ENCODE results near the gene GGT1.
"Not testable (repeated sequence)": the region's sequence is repeated elsewhere in the genome, so short reads cannot be mapped to it uniquely, and the experiment has no call there.

The GGT1 gene

DNA sequence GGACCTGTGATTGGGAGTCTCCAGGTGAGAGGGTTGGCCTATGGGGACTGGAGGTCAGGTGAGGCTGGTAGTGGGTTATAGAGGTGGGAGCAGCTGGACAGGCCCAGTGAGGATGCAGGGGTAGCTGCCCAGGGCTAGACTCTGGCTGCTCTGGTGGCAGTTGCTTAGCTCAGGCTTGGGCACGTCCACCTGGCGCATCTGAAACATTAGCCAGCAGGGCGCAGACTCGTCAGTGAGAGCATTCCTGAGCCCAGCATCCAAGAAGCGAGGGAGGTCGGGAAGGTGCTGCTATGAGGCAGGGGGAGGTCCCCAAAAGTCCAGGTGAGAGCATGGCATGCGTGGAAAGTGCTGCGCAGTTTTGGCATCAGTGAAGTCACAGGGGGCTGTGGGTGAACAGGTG lies 3.5 kb upstream of the GGT1 start:
- in situ Hi-C loops (cut with HindIII; ENCODE audit: low sequenced_read_pairs): no loop called here
- TF ChIP-seq, protein P1, sequence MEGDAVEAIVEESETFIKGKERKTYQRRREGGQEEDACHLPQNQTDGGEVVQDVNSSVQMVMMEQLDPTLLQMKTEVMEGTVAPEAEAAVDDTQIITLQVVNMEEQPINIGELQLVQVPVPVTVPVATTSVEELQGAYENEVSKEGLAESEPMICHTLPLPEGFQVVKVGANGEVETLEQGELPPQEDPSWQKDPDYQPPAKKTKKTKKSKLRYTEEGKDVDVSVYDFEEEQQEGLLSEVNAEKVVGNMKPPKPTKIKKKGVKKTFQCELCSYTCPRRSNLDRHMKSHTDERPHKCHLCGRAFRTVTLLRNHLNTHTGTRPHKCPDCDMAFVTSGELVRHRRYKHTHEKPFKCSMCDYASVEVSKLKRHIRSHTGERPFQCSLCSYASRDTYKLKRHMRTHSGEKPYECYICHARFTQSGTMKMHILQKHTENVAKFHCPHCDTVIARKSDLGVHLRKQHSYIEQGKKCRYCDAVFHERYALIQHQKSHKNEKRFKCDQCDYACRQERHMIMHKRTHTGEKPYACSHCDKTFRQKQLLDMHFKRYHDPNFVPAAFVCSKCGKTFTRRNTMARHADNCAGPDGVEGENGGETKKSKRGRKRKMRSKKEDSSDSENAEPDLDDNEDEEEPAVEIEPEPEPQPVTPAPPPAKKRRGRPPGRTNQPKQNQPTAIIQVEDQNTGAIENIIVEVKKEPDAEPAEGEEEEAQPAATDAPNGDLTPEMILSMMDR (IDR thresholded peaks at IDR 0.05; ENCODE audit: low read depth, low read length, missing control alignments): no peak
- H3K4me3 ChIP-seq (ENCODE audit: low read depth, low read length): no peak overlapping the region
- DNase-seq (ENCODE audit: low read depth): no peak

DNA sequence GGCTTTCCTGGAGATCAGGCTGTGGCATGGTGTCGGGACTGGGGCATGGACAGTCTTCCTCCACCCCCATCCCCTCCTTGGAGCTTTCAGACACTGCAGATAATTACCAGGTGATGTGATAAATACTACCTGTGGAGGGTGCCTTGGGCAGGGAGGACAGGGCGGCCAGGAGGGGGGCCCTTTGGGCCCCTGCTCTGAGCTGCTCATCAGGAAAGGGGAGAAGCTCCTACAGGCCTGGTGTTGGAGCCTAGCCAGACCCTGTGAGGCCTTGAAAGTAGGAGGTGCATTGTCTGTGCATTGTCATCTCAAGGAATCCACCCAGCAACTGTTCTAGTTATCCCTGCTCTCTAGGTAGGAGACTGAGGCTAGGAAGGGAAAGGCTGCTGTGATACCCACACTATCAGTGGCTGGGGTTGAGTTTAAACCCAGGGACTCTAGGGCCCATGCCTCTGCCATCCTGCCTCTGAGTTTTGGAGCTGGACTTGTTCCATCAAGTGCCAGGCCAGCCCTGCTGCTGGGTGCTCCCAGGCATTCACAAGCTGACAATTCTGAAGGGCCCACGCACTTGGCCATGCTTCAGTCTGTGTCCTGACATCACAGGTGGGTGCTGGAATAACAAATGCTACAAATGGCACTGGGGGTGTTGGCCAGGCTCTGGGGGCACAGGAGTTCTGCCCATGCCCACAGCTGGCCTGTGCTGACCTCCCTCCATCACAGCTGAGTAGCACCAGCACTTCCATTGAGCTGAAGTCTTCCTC lies 2.9 kb upstream of the GGT1 start:
- H3K4me3 ChIP-seq (ENCODE audit: low read depth, low read length); DNase-seq (ENCODE audit: low read depth); in situ Hi-C loops (cut with HindIII; ENCODE audit: low sequenced_read_pairs): not testable (repeated sequence)

DNA sequence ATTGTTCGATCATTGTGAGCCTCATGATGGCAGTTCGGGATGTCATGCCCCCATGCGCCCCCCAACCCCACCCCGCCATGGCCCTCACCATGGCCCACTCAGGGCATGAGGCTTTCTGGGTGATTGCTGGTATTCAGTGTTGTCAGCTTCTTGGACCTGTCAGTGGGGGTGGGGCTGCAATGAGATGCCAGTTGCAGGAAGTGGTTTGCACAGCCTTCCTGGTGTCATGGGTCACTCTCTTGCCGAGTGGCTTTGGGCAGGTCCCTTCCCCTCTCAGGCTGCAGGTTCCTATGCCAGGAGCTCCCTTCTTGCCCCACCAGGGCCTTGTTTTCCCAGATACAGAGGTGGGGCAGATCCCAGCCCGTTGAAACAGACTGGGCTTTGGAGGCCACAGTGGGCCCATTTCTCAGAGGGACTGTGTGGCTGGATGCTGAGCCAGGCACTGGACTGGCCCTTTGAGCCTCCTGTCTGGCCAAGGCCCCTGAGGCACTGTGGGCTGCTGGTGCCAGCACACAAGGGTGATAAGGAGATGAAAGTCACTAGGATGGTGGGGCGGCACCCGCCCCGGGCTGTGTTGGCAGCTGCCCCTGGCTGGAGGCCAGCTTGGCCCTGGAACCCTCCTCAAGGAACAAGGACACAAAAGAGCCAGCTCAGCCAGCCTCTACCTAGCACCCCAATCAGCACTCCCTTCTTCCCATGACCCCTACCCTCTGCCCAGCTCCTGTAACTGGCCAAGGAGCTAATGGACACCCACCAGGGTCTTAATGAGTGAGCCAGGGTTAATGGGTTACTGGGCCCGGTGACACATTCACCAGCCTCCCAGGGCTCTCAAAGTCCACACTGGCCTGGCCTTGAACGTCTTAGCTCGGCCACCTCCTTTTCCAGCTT lies 1.5 kb upstream of the GGT1 start:
- in situ Hi-C loops (cut with HindIII; ENCODE audit: low sequenced_read_pairs): no loop called here
- TF ChIP-seq, protein P1 (IDR thresholded peaks at IDR 0.05; ENCODE audit: low read depth, low read length, missing control alignments): no peak
- no peak for DNase-seq (ENCODE audit: low read depth)
- H3K4me3 ChIP-seq (ENCODE audit: low read depth, low read length): no peak overlapping the region

DNA sequence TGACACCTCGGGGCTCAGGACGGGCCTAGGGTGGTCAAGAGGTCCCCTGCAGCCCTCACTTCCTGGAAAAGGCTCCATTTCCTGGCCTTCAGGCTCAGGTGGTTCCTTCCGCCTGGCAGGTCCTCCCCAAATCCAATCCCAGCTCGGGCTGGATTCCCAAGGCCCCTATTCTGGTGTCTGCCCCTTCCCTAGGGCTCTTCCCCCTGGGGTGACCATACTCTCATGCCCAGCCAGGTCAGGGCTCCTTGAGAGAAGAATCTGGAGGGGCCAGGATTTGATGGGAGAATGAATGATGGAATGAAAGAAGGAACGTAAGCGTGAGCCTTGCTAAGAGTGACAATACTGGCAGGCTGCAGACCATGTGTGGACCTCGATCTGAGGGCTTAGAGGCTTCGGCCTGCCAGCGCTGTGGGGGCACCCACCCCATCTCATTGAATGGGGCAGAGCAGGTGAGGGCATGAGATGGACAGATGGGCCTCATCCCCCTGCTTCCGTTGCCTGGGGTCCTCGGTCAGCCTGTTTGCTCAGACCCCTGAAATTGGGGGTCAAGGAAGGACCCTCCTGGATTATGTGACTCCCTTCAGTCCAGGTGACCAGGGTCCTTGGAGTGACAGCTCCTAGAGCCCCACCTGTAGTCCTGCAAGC lies 766 bp upstream of the GGT1 start:
- DNase-seq (ENCODE audit: low read depth); in situ Hi-C loops (cut with HindIII; ENCODE audit: low sequenced_read_pairs); H3K4me3 ChIP-seq (ENCODE audit: low read depth, low read length): not testable (repeated sequence)

DNA sequence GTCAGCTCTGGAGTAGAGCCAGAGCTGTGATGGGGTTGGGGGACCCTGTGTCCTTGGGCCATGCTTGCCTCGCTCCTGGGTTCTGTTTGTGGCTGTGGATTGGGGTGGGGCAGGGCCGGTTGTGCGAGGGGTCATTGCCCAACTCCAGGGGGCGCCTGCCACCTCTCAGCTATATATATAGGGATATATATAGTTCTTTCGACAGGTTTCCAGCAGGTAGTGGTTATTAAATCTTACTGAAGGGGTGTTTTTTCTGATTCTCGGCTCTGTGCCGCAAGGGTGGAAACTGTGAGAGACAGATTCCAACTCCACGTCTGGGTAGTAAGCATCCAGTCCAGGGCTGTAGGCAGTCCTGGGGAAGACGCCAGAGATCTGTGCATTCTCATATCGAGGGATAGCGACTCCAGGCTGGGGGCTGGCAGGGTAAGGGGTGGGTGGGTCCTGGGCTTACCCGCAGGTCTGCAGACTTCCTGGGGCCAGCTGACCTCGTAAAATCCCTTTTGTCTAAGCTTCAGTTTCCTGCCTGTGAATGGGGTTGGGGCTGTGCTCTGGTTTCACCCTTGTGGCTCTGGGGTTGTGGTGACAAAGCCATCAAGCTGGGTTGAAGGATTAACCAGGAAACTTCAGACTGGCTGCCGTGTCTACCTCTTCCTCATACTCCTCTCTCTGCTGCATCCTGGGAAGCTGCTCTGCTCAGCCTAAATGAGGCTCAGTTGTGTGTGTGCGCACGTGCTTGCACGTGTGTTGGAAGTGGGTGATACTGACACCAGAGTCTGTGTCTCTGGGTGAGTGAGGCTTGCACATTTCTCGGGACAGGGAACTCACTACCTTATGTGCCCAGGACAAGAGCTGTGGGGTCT lies 1.0 kb downstream of the GGT1 start:
- in situ Hi-C loops (cut with HindIII; ENCODE audit: low sequenced_read_pairs); DNase-seq (ENCODE audit: low read depth); H3K4me3 ChIP-seq (ENCODE audit: low read depth, low read length): not testable (repeated sequence)

DNA sequence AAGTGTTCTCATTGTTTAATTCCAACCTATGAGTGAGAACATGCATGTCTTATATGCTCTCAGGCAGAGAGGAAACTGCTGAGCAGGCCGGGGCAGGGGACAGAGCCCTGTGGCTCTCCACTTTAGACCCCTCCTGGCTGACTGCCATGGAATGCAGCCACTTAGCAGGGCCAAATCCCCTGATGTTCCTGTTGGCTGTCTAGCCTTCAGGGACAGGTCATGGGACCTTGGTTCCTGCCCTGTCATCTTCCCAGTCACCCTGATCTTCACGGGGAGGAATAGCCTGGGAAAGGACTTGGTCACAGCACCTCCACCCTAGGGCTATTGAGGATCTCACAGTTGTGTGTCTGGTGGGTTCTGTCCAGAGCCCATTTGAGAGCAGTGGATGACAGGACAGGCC lies 3.3 kb downstream of the GGT1 start:
- DNase-seq (ENCODE audit: low read depth); in situ Hi-C loops (cut with HindIII; ENCODE audit: low sequenced_read_pairs); H3K4me3 ChIP-seq (ENCODE audit: low read depth, low read length): not testable (repeated sequence)

DNA sequence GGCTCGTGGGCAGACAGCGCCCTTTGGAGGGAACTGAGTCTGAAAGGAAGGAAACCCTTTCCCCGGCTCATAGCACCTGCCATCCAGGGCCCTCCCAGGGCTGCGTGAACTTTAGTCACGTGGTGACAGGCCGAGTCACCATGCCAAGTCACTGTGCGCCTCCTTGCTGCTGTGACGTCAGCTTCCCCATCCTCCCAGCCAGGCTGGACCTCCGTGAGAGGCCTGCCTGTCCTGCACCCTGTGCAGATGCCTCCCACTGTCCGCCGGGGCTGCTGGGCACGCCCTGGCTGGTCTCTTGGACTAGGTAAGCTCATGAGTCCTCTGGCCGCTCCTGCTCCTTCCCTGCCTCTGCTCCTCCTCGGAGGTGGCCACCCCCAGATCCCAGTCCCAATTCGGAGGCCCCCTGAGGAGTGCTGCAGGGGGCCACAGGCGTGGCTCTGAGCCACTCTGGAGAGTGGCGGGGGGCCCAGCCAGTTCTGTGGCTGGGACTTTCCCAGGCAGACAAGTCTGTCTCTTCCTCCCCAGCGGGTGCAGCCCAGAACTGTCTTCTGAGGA lies 4.5 kb downstream of the GGT1 start:
- H3K4me3 ChIP-seq (ENCODE audit: low read depth, low read length); in situ Hi-C loops (cut with HindIII; ENCODE audit: low sequenced_read_pairs); DNase-seq (ENCODE audit: low read depth): not testable (repeated sequence)

DNA sequence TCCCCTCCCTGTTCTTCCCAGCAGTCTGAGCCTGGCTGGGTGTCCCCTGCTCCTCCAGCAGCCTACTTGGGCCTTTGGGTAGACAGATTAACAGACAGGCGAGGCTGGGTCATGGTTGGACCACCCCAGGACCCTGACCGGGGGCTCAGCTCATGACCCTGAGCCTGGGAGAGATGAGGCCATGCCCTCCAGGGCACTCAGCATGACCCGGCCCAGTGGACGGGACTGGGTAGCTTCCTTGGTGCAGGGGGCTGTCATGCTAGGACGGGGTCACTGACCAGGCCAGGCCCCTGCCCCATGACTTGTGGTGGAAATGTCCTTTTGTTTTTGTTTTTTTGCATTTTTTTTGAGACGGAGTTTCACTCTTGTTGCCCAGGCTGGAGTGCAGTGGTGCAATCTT lies 5.3 kb downstream of the GGT1 start:
- in situ Hi-C loops (cut with HindIII; ENCODE audit: low sequenced_read_pairs); DNase-seq (ENCODE audit: low read depth); H3K4me3 ChIP-seq (ENCODE audit: low read depth, low read length): not testable (repeated sequence)

DNA sequence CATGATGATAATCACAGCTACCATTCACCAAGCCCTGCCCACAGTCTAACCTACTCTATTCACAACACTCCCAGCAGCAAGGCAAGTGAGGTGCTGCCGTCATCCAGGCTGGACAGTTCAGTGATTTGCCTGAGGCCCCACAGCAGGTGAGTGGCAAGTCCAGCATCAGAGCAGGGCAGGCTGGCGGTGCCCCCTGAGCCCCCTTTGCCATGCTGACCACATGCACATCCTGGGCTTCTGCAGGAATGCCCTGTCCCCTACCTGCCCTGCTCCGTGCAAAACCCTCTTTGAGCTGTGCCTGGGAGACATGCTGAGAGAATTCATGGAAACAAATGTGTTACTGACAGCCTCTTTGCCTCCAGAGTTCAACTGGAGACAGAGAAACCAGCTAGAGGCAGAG lies 6.9 kb downstream of the GGT1 start:
- in situ Hi-C loops (cut with HindIII; ENCODE audit: low sequenced_read_pairs); H3K4me3 ChIP-seq (ENCODE audit: low read depth, low read length): not testable (repeated sequence)

DNA sequence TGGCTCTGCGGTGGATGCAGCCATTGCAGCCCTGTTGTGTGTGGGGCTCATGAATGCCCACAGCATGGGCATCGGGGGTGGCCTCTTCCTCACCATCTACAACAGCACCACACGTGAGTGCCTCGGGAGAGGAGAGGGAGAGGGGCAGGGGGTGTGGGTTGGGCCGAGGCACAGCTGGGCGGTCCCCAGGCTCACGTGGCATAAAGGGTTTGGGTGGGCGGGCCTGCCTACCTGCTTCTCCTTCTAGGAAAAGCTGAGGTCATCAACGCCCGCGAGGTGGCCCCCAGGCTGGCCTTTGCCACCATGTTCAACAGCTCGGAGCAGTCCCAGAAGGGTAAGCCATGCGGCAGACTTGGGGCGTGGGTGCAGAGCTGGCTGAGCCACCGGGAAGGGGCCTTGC lies 11.8 kb downstream of the GGT1 start:
- H3K4me3 ChIP-seq (ENCODE audit: low read depth, low read length); in situ Hi-C loops (cut with HindIII; ENCODE audit: low sequenced_read_pairs); DNase-seq (ENCODE audit: low read depth): not testable (repeated sequence)

More for the DNA sequence above, 6.9 kb downstream of the GGT1 start:
- DNase-seq (ENCODE audit: low read depth): not testable (repeated sequence)

DNA sequence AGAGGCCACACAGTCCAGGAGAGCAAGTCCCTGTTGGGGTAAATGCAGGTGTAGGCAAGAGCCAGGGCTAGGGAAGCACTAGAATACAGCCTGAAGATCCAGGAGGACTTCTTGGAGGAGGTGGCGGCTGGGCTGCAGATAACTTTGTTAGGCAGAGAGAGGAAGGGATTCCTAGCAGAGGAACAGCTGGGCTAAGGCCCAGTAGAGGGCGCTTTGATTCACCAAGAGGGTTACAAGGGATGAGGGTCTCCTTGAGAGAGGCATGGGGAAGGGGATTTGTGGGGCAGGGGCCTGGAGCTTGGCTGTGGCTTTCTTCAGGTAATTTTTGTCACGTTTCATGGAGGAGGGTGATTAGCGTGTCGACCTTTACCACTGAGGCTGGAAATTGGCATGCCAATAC lies 18.3 kb downstream of the GGT1 start:
- in situ Hi-C loops (cut with HindIII; ENCODE audit: low sequenced_read_pairs); H3K4me3 ChIP-seq (ENCODE audit: low read depth, low read length); DNase-seq (ENCODE audit: low read depth): not testable (repeated sequence)

DNA sequence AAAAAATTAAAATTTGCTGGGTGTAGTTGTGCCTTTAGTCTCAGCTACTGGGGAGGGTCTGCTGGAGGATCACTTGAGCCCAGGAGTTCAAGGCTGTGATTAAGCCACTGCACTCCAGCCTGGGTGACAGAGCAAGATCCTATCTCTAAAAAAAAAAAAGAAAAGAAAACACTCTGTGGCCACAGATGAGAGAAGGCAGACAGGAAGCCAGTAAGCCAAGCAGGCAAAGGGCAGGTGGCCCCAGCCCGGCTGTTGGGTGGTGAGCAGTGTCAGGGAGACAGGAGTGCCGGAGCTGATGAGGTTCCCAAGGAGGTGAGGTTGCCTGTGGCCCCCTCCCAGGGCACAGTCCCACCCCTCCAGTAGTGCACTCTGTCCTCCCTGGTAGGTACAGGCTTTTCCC lies 19.6 kb downstream of the GGT1 start:
- H3K4me3 ChIP-seq (ENCODE audit: low read depth, low read length); in situ Hi-C loops (cut with HindIII; ENCODE audit: low sequenced_read_pairs); DNase-seq (ENCODE audit: low read depth): not testable (repeated sequence)

DNA sequence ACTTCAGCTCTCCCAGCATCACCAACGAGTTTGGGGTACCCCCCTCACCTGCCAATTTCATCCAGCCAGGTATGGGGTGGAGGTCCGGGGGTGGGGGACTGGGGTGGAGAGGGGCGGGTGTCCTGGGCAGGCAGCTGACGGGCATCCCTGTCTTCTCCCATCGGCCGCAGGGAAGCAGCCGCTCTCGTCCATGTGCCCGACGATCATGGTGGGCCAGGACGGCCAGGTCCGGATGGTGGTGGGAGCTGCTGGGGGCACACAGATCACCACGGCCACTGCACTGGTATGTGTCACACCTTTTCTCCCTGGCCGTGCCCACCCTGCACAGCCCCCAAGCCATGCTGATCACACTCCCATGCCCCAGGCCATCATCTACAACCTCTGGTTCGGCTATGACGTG lies 24.9 kb downstream of the GGT1 start:
- H3K4me3 ChIP-seq (ENCODE audit: low read depth, low read length); in situ Hi-C loops (cut with HindIII; ENCODE audit: low sequenced_read_pairs); DNase-seq (ENCODE audit: low read depth): not testable (repeated sequence)
